Liver (tissue), 9 donors: Measurements from ENCODE around the gene CSTPP1. TPM values are rescaled to one million over a fixed set of nuclear protein-coding genes. Genes with fewer than 3 reads are reported as not detected.
A peak's percentile ranks its signal among the peaks of the same experiment; 100 is the strongest.

Source experiments
- DNase-seq: peaks from one replicate; pipeline ENCODE4 v3.0.0-alpha.2; 2017; ENCODE audit warnings: low spot score
- H3K27ac ChIP-seq, 2 donors: one replicate each; pipeline ENCODE4 v1.7.0; 2013; ENCODE audit warnings: inconsistent platforms in 2 of 2, low read length in 2 of 2, control low read depth in 1 of 2, low read depth in 1 of 2, mild to moderate bottlenecking in 1 of 2
- H3K27me3 ChIP-seq, 4 donors: one replicate each; pipeline versions ENCODE4 v1.6.1 to v1.7.0; 2013; ENCODE audit warnings: low read length in 3 of 4, inconsistent platforms in 1 of 4, mild to moderate bottlenecking in 1 of 4, moderate library complexity in 1 of 4; ENCODE audit not compliant: control insufficient read depth in 4 of 4, insufficient read depth in 4 of 4
- H3K36me3 ChIP-seq, 4 donors: one replicate each; pipeline versions ENCODE4 v1.6.1 to v1.7.0; 2013; ENCODE audit warnings: low read length in 3 of 4, mild to moderate bottlenecking in 3 of 4, low read depth in 1 of 4, moderate library complexity in 1 of 4; ENCODE audit not compliant: control insufficient read depth in 4 of 4, insufficient read depth in 3 of 4
- H3K4me1 ChIP-seq, 4 donors: one replicate each; pipeline versions ENCODE4 v1.6.1 to v1.7.0; 2013; ENCODE audit warnings: low read length in 3 of 4, mild to moderate bottlenecking in 3 of 4, moderate library complexity in 1 of 4; ENCODE audit not compliant: control insufficient read depth in 4 of 4, insufficient read depth in 4 of 4
- H3K4me3 ChIP-seq, 3 donors: one replicate each; pipeline versions ENCODE4 v1.6.1 to v1.7.0; 2013; ENCODE audit warnings: low read length in 3 of 3, control low read depth in 1 of 3, low read depth in 1 of 3, mild to moderate bottlenecking in 1 of 3
- H3K9ac ChIP-seq, 2 donors: one replicate each; pipeline ENCODE4 v1.7.0; 2013; ENCODE audit warnings: low read length in 2 of 2, mild to moderate bottlenecking in 2 of 2, moderate library complexity in 2 of 2, control low read depth in 1 of 2, low read depth in 1 of 2
- H3K9me3 ChIP-seq, 4 donors: one replicate each; pipeline versions ENCODE4 v1.6.1 to v1.7.0; 2013; ENCODE audit warnings: low read length in 3 of 4; ENCODE audit not compliant: control insufficient read depth in 4 of 4
- ATF3 ChIP-seq: IDR thresholded peaks from 2 replicates; pipeline ENCODE4 v1.6.1; 2016; ENCODE audit warnings: antibody characterized with exemption
- CTCF ChIP-seq: fragments of 150-350 bp; IDR thresholded peaks from 2 replicates; pipeline ENCODE4 v1.5.1; 2017; ENCODE audit warnings: improper control_type of control experiment, low read depth, low read length; ENCODE audit not compliant: missing input control
- EGR1 ChIP-seq, 2 donors: IDR thresholded peaks; 2 replicates each; pipeline ENCODE4 v1.6.1; 2016 to 2018; ENCODE audit warnings: antibody characterized with exemption in 2 of 2, low read depth in 2 of 2
- FOXA1 ChIP-seq: IDR thresholded peaks from 2 replicates; pipeline ENCODE4 v1.6.1; 2016; ENCODE audit warnings: antibody characterized with exemption
- FOXA2 ChIP-seq: IDR thresholded peaks from 2 replicates; pipeline ENCODE4 v1.6.1; 2016; ENCODE audit warnings: antibody characterized with exemption
- GABPA ChIP-seq, 2 donors: IDR thresholded peaks in 1 of 2; conservative IDR thresholded peaks in 1 of 2; 2 replicates each; pipeline ENCODE4 v1.6.1; 2016; ENCODE audit warnings: antibody characterized with exemption in 2 of 2, mild to moderate bottlenecking in 1 of 2, moderate library complexity in 1 of 2
- HNF4A ChIP-seq, 2 donors: conservative IDR thresholded peaks; 2 replicates each; pipeline ENCODE4 v1.6.1; 2016; ENCODE audit warnings: antibody characterized with exemption in 2 of 2, mild to moderate bottlenecking in 2 of 2
- HNF4G ChIP-seq: IDR thresholded peaks from 2 replicates; pipeline ENCODE4 v1.6.1; 2016; ENCODE audit warnings: antibody characterized with exemption
- MAX ChIP-seq: IDR thresholded peaks from 2 replicates; pipeline ENCODE4 v1.6.1; 2016; ENCODE audit warnings: antibody characterized with exemption
- NR2F2 ChIP-seq: IDR thresholded peaks from 2 replicates; pipeline ENCODE4 v1.6.1; 2016; ENCODE audit warnings: antibody characterized with exemption
- RAD21 ChIP-seq, 2 donors: IDR thresholded peaks; 2 replicates each; pipeline ENCODE4 v1.6.1; 2016; ENCODE audit warnings: antibody characterized with exemption in 2 of 2, mild to moderate bottlenecking in 2 of 2
- REST ChIP-seq: IDR thresholded peaks from 2 replicates; pipeline ENCODE4 v1.6.1; 2016; ENCODE audit warnings: antibody characterized with exemption, mild to moderate bottlenecking
- RXRA ChIP-seq, 2 donors: IDR thresholded peaks; 2 replicates each; pipeline ENCODE4 v1.6.1; 2017 to 2018; ENCODE audit warnings: antibody characterized with exemption in 2 of 2, mild to moderate bottlenecking in 1 of 2
- SP1 ChIP-seq: IDR thresholded peaks from 2 replicates; pipeline ENCODE4 v1.6.1; 2018; ENCODE audit warnings: antibody characterized with exemption, mild to moderate bottlenecking
- TAF1 ChIP-seq: conservative IDR thresholded peaks from 2 replicates; pipeline ENCODE4 v1.6.1; 2016; ENCODE audit warnings: antibody characterized with exemption, mild to moderate bottlenecking
- YY1 ChIP-seq: IDR thresholded peaks from 2 replicates; pipeline ENCODE4 v1.6.1; 2016; ENCODE audit warnings: antibody characterized with exemption, mild to moderate bottlenecking
- WGBS: extraction: QIAGEN DNeasy Blood & Tissue Kit; methylation state at CpG from one replicate; pipeline ENCODE4 v1.1.7; 2013; 5-methylcytosine and 5-hydroxymethylcytosine counted together
- polyA plus RNA-seq, 2 donors: library from polyadenylated mRNA; stranded (reverse) in 1 of 2; unstranded in 1 of 2; fragments of 200-250 nt in 1 of 2; fragments of >200 nt in 1 of 2; fragmentation: Nextera tagmentation in 1 of 2; extraction: Ambion mirVana in 1 of 2; gene quantifications; one replicate each; pipeline versions ENCODE4 v1.2.1 to v1.2.3, GENCODE V29; 2013 to 2015
- total RNA-seq, 2 donors: library from RNA; depleted of rRNA; stranded (reverse); fragments of >200 nt; gene quantifications; one replicate each; pipeline ENCODE4 v1.2.3, GENCODE V29; 2014
- donor health status: healthy.
- donor health status: healthy.
- donor health status: healthy.
- donor health status: healthy.
- donor health status: healthy.

Gene CSTPP1
- total and polyA plus RNA-seq, 4 donors = 5.4 to 6.6 (median 5.7) TPM

- WGBS = 93% methylated on average over 10 of the region's 10 CpGs
- Histone ChIP-seq H3K27ac (no peak overlapping the region), H3K4me1 (peaks cover 0 to 7% (median 5%) of the 10 kb centered on the region in 4 donors), H3K36me3 (no peaks in the 10 kb centered on the region), H3K9ac (no peak overlapping the region), H3K4me3 (no peak overlapping the region), H3K27me3 (no peaks in the 10 kb centered on the region), H3K9me3 (no peaks in the 10 kb centered on the region)
- TF ChIP-seq TAF1 = no peak
- TF ChIP-seq HNF4A (conservative IDR thresholded peaks at IDR 0.05) = no peak
- TF ChIP-seq NR2F2 = no peak
- TF ChIP-seq GABPA (IDR thresholded peaks at IDR 0.05 in 1 of 2, conservative IDR thresholded peaks at IDR 0.05 in 1 of 2) = no peak
- TF ChIP-seq YY1 = no peak
- TF ChIP-seq FOXA2 = no peak
- no peak for TF ChIP-seq RAD21 (IDR thresholded peaks at IDR 0.05)
- no peak for TF ChIP-seq FOXA1
- no peak for TF ChIP-seq HNF4G
- no peak for TF ChIP-seq REST
- no peak for TF ChIP-seq EGR1 (IDR thresholded peaks at IDR 0.05; ENCODE audit: low read depth in 2 of 2)
- TF ChIP-seq CTCF = no peak
- no peak for TF ChIP-seq SP1
- TF ChIP-seq RXRA (IDR thresholded peaks at IDR 0.05) = no peak
- no peak for TF ChIP-seq MAX
- DNase-seq = no peak
Observed at GRCh38 chr11:46894961-46895360, 41.6 kb upstream of the CSTPP1 start.

- no peaks in the 10 kb centered on the region for H3K36me3 ChIP-seq
- no peak for DNase-seq
- no peak overlapping the region for H3K9ac ChIP-seq
- H3K27ac ChIP-seq = no peak overlapping the region
- no peaks in the 10 kb centered on the region for H3K27me3 ChIP-seq
- H3K9me3 ChIP-seq = no peaks in the 10 kb centered on the region
- no peak overlapping the region for H3K4me3 ChIP-seq
- TF ChIP-seq ATF3 (no peak), RAD21 (IDR thresholded peaks at IDR 0.05) (peak; percentile 17 to 35), HNF4A (conservative IDR thresholded peaks at IDR 0.05) (peak in 1 of 2 donors; percentile 14), RXRA (IDR thresholded peaks at IDR 0.05) (peak in 1 of 2 donors; percentile 25)
- WGBS = 45% methylated on average over 10 of the region's 10 CpGs
- H3K4me1 ChIP-seq = peaks cover 0 to 7% (median 5%) of the 10 kb centered on the region in 4 donors
Observed at GRCh38 chr11:46895821-46896220, 40.7 kb upstream of the CSTPP1 start.
